ENCODE data around the gene FBXL7. TPM values are rescaled to one million over a fixed set of nuclear protein-coding genes. Genes with fewer than 3 reads are reported as not detected.

Gene FBXL7
- total RNA-seq, 1 donor from 2014 or later, result 12.3 TPM

- no peak for DNase-seq (ENCODE audit: low spot score)
Measured at GRCh38 chr5:15579193-15579990, 79.4 kb downstream of the FBXL7 start.

GRCh38 chr5:15584528-15584927 is 84.5 kb downstream of the FBXL7 start:
- no peak for DNase-seq (ENCODE audit: low spot score)

GRCh38 chr5:15585128-15585527 is 85.1 kb downstream of the FBXL7 start:
- no peak for DNase-seq (ENCODE audit: low spot score)

GRCh38 chr5:15585841-15586591 is 86.0 kb downstream of the FBXL7 start:
- no peak for DNase-seq (ENCODE audit: low spot score)

- no peak for DNase-seq (ENCODE audit: low spot score)
Measured at GRCh38 chr5:15587916-15588315, 87.9 kb downstream of the FBXL7 start.

- DNase-seq (ENCODE audit: low spot score), result no peak
Measured at GRCh38 chr5:15592728-15593127, 92.7 kb downstream of the FBXL7 start.

- DNase-seq (ENCODE audit: low spot score), result no peak
Measured at GRCh38 chr5:15594977-15595568, 95.1 kb downstream of the FBXL7 start.

GRCh38 chr5:15595929-15596328 is 95.9 kb downstream of the FBXL7 start:
- no peak for DNase-seq (ENCODE audit: low spot score)

- DNase-seq (ENCODE audit: low spot score), result no peak
Measured at GRCh38 chr5:15596936-15597335, 97.0 kb downstream of the FBXL7 start.

GRCh38 chr5:15597804-15598203 is 97.8 kb downstream of the FBXL7 start:
- DNase-seq (ENCODE audit: low spot score), result no peak

GRCh38 chr5:15598294-15598902 is 98.4 kb downstream of the FBXL7 start:
- no peak for DNase-seq (ENCODE audit: low spot score)

GRCh38 chr5:15600035-15600434 is 100.1 kb downstream of the FBXL7 start:
- DNase-seq (ENCODE audit: low spot score), result no peak

GRCh38 chr5:15601274-15601673 is 101.3 kb downstream of the FBXL7 start:
- DNase-seq (ENCODE audit: low spot score), result no peak

- DNase-seq (ENCODE audit: low spot score), result no peak
Measured at GRCh38 chr5:15601853-15602252, 101.9 kb downstream of the FBXL7 start.

- no peak for DNase-seq (ENCODE audit: low spot score)
Measured at GRCh38 chr5:15604986-15605385, 105.0 kb downstream of the FBXL7 start.

- DNase-seq (ENCODE audit: low spot score), result no peak
Measured at GRCh38 chr5:15606197-15606596, 106.2 kb downstream of the FBXL7 start.

GRCh38 chr5:15607076-15607475 is 107.1 kb downstream of the FBXL7 start:
- no peak for DNase-seq (ENCODE audit: low spot score)

- no peak for DNase-seq (ENCODE audit: low spot score)
Measured at GRCh38 chr5:15609076-15609725, 109.2 kb downstream of the FBXL7 start.

- DNase-seq (ENCODE audit: low spot score), result no peak
Measured at GRCh38 chr5:15610216-15610615, 110.2 kb downstream of the FBXL7 start.

GRCh38 chr5:15611008-15611407 is 111.0 kb downstream of the FBXL7 start:
- no peak for DNase-seq (ENCODE audit: low spot score)

GRCh38 chr5:15612915-15613635 is 113.1 kb downstream of the FBXL7 start:
- DNase-seq (ENCODE audit: low spot score), result no peak

Data from ureter (tissue), 1 donor.